GM18508 (cell line): Measurements from ENCODE around the gene MYO1B.
"Not testable (repeated sequence)": the region's sequence is repeated elsewhere in the genome, so short reads cannot be mapped to it uniquely, and the experiment has no call there.

ENCODE experiments used
- ATAC-seq: cut with Tn5 transposase; IDR thresholded peaks from one replicate; pipeline ENCODE4 v1.9.1; 2021; ENCODE audit warnings: moderate number of reproducible peaks; ENCODE audit not compliant: insufficient read depth, unreplicated experiment

The MYO1B gene

GRCh38 chr2:191432121-191432520 is 186.9 kb downstream of the MYO1B start:
- ATAC-seq, result no peak

DNA sequence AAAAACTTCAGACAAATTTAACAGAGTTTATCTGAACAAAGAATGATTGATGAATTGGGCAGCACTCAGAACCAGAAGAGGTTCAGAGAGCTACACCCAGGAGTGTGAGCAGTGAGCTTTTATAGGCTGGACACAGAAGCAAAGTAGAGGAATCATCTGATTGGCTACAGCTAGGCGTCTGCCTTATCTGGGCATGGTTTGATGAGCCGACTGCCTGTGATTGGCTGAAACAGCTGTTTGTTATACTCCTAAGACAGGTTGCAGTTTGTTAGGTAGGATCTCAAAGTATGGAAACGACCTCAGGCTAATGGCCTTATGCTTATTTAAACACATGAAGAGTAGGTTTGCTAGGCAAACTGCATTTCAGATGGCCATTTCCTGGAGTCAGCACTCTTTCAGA is 188.9 kb downstream of the MYO1B start:
- no peak for ATAC-seq

GRCh38 chr2:191435141-191435540 is 189.9 kb downstream of the MYO1B start:
- no peak for ATAC-seq

DNA sequence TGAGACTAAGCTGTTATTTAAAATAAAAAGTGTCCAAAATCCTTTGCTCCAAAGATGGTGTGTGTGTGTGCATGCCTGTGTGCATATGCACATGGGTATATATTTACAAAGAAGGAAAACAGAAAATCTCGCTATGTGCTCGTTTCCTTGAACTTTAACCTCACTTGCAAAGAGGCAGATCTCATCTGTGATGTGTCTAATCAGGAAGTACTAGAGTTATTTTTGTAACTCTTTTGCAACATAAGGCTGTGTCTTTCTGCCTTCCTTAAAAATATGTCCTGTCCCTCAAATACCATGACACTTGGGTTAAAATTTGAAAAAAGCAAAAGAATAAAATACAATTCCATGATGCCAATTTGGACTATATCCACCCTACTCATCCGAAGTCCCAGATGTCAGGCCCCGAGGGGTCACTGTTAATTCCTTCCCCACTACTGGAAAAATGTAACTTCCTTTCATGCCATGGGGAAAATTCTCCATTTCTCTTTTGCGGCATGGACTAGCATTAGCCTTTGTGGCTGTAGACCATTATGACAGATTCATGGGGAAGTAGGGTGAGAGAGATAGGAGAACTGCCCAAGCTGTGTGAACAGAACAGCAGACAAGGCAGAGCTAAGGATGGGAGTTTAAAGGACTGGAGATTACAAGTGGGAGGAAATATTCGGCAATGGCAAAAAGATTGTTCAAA is 191.3 kb downstream of the MYO1B start:
- ATAC-seq, result no peak

GRCh38 chr2:191439481-191439880 is 194.3 kb downstream of the MYO1B start:
- no peak for ATAC-seq

GRCh38 chr2:191441496-191442214 is 196.5 kb downstream of the MYO1B start:
- no peak for ATAC-seq

DNA sequence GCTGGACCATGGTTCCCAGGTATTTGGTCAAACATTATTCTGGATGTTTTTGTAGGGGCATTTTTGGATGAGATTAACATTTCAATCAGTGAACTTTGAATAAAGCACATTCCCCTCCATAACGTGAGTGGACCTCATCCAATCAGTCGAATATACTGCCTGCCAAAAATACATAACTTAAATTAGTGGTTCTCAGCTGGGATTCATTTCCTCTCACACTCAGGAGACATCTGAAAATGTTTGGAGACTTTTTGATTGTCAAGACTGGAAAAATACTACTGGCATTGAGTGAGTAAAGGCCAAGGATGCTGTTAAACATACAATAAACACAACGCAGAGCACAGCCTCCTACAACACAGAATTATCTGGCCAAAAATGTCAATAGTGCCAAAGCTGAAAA is 198.2 kb downstream of the MYO1B start:
- ATAC-seq, result no peak

- ATAC-seq, result no peak
Observed at GRCh38 chr2:191446910-191447309, 201.7 kb downstream of the MYO1B start.

GRCh38 chr2:191451116-191451515 is 205.9 kb downstream of the MYO1B start:
- ATAC-seq, result no peak

- no peak for ATAC-seq
Observed at GRCh38 chr2:191452065-191452464, 206.9 kb downstream of the MYO1B start.

GRCh38 chr2:191453761-191454160 is 208.6 kb downstream of the MYO1B start:
- ATAC-seq, result no peak

- not testable (repeated sequence) for ATAC-seq
Observed at GRCh38 chr2:191456506-191456905, 211.3 kb downstream of the MYO1B start.

GRCh38 chr2:191459158-191459557 is 214.0 kb downstream of the MYO1B start:
- ATAC-seq, result no peak

DNA sequence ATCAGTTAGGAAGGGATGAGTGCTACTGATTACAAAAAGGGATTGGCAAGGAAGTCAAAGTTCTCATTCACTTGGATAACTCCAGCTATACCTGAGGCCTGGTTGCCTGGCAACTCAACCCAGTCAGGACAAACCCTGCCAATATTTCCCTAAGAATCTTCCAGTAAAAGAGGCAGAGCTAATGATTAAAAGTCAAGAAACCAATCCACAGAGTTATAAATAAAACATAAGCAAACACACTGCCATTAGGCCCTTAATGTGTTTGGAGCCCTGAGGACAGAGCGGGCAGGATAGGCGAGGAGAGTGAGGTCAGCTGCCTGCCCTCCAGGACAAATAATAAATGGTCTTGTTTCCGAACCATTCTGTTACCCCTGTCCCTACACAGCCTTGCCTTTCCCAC is 217.2 kb downstream of the MYO1B start:
- ATAC-seq, result no peak

- ATAC-seq, result no peak
Observed at GRCh38 chr2:191463790-191464189, 218.6 kb downstream of the MYO1B start.

- ATAC-seq, result no peak
Observed at GRCh38 chr2:191465766-191466420, 220.7 kb downstream of the MYO1B start.

GRCh38 chr2:191467113-191467512 is 221.9 kb downstream of the MYO1B start:
- no peak for ATAC-seq

DNA sequence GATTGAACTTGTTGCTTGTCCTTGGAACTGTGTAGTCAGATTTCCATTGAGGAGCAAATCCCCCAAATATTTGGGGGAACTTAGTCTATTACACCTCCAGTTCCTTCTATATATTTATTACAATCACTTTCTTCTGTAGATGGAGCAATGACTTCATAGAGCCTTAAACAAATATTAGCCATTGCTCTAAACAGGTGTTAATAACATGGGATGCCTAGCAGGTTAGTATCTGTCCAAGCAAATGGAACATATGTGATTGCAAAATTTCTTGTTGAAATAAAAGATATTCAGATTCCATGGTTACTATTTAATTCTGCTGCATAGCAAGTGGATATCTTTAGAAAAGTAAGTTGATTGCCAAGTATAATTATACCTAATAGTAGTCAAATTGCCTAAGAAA is 225.1 kb downstream of the MYO1B start:
- ATAC-seq, result no peak

DNA sequence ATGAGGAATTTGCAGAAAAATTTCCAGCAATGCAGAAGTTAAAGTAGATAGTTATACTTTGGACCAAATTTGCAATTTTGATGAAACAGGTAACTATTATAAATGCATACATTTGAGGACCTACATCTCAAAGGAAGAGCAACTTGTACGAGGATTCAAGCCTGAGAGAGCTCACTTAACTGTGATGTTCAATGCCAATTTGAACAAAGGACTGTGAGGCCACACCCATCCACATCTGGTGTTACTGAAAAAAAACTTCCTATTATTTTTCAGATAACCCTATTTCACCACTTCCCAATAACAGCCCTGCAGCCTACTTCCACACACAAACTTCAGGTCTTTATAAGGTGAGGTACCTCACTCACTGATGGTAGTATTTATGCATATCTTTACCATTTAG is 229.3 kb downstream of the MYO1B start:
- no peak for ATAC-seq
